NCI-H1092 (cell line): ENCODE results near the gene PRDM16.

Source experiments
- DNase-seq: peaks from one replicate; lab custom pipeline; 2025; lab: John Stamatoyannopoulos, UW

PRDM16 gene

GRCh38 chr1:3103967-3104677, 35.1 kb downstream of the PRDM16 start:
- DNase-seq, result no peak

- no peak for DNase-seq
Measured at GRCh38 chr1:3105167-3105863, 36.3 kb downstream of the PRDM16 start.

DNA sequence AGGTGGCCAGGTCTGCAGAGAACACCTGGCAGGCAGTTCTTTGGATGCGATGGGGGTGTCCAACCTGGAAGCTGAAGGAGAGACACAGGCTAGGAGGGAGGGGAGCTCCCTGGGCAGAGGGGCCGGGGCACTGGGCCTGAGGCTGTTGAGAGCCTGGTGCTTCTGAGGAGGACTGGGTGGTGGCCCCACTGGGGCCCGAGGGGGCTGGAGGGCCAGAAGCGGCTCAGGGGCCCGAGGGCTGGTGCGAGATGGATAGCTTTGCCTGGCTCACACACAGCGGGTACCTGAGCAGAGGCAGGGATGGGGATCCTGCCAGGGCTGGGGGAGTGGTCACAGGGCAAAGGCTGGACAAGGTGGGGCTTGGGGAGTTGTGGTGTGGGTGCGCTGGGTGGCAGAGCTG, 37.2 kb downstream of the PRDM16 start:
- DNase-seq, result no peak

DNA sequence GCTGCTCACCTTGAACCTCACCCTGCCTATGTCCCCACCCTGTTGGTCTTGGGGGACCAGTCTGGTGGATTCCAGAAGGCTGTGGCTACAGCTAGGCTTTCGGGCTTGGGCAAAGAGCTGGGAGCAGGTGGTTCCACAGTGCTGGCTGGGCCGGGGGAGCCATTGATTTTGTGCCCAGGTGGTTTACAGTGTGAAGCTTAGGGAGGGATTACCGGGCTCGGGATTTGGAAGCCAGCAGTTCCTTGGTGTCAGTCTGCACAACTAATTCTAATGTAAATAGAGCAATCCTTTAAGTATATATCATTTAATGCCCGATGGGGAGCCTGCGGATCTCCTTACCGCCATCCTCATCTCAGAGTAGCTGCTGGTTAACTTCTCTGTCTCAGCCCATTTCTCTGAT, 38.2 kb downstream of the PRDM16 start:
- DNase-seq, result no peak

DNA sequence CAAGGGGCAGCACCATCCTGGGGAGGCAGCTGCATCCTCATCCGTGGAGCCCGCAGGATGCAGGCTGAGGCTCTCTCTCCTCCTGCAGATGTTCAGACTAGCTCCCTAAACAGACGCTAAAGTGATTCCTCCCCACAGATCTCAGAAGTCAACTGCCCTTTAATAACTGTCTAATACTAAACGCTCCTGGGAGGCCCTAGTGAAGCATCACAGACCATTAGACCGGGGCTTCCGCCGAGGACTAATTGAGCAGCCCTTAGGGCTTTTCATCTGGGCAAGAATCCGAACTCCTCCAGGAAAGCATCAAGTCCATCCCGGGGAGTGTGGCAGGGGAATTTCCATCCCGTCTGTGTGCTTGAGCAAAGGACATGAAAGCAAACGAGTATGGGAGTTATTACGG, 40.4 kb downstream of the PRDM16 start:
- DNase-seq, result no peak

DNA sequence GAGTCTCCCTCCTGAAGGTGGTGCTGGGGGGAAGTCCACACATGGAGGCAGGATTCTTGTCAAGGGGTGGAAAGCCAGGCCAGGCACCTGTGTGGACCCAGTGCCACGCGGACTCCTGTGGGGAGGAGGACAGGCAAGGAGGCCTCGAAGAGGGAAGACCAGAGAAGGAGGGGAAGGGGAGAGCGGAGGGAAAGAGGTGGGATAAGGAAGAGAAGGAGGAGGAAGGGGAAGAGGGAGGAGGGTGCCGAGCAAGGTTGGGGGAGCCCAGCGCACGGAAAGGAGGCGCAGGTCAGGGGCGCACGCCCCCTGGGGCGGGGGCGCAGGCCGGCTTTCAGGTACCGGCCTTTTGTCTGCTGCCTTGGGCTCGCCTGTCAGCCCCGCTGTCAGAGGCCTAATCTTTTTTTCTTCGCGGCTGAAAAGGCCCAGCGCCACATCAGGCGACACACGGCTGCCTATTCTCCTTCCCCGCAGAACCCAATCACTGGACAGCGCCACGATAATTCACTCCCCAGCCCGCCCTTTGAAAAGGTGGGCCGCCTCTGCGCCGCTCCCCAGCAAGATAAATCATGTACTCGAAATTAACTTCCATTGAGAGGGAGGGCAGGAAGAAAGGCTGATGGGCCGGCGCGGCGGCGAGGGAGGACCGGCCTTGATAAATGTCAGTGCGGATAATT, 42.5 kb downstream of the PRDM16 start:
- DNase-seq, result no peak

- no peak for DNase-seq
Measured at GRCh38 chr1:3112526-3112925, 43.5 kb downstream of the PRDM16 start.

- no peak for DNase-seq
Measured at GRCh38 chr1:3113047-3113740, 44.2 kb downstream of the PRDM16 start.

DNA sequence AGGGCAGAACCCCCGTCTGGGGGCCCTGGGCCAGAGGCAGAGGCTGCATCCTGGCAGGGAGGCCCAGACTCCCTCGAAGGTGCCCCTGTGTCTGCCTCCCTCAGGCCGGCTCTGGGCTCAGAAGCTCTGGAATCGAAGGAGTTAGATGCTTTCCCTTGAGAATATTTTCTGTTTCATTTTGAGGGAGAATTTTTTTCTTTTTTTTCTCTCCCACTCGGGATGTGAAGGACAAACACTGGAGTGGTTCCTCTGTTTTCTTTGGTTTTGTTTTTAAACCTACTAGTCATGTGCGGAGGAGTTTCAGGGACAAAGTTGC, 44.7 kb downstream of the PRDM16 start:
- DNase-seq, result no peak

DNA sequence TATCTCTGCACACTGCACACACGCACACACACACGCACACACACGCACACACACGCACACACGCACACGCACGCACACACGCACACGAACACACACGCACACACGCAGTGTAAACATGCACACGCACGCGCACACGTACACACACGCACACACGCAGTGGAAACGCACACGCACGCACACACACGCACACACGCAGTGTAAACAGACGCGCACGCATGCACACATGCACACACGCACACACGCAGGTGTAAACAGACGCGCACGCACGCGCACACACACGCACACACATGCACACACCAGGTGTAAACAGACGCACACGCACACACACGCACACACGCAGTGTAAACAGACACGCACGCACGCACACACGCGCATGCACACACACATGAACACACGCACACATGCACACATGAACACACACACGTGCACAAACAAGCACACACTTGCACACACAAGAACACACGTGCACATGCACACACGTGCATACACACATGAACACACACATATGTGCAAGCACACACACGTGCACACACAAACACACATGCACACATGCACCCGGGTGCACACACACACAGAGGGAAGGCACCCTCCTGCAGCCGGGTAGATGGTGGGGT, 45.2 kb downstream of the PRDM16 start:
- DNase-seq, result no peak

DNA sequence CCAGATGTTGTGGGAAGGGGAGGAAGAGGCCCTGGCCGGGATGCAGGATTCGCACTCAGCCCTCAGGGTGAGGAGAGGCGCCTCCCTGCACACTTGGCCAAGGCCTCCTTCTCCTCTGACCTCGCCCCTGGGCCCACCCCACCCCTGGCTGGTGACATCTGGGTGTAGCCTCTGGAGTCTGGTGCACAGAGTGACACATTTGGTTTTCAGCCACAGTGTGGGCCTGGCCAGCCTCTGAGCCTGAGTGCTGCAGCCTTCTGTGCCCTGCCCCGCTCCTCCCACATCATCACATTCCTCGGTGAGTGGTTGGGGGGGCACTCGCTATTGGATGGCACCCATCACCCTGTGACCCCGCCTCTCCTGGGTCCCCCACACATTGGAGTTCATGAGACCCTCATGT, 45.8 kb downstream of the PRDM16 start:
- no peak for DNase-seq

- no peak for DNase-seq
Measured at GRCh38 chr1:3115275-3116149, 46.5 kb downstream of the PRDM16 start.

- no peak for DNase-seq
Measured at GRCh38 chr1:3116150-3116510, 47.1 kb downstream of the PRDM16 start.

DNA sequence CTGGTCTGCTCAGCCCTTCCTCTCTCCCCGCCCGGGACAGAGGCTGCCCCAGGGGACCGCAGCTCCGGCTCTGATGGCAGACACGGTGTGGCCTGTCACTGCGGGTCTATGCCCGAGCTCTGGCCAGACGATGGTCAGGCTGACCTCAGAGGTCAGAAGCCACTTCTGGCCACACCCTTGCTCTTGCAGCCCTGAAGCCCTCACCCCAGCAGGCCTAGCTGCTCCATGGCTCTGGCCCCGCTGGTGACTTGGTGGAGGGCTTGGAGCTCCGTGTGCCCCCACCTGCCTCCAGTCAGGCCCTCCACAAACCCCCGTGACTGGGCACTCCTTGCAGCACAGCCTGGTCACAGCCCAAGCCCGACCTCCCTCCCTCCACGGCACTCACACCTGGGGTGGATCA, 47.6 kb downstream of the PRDM16 start:
- DNase-seq, result no peak

GRCh38 chr1:3117879-3118278, 48.9 kb downstream of the PRDM16 start:
- DNase-seq, result no peak

DNA sequence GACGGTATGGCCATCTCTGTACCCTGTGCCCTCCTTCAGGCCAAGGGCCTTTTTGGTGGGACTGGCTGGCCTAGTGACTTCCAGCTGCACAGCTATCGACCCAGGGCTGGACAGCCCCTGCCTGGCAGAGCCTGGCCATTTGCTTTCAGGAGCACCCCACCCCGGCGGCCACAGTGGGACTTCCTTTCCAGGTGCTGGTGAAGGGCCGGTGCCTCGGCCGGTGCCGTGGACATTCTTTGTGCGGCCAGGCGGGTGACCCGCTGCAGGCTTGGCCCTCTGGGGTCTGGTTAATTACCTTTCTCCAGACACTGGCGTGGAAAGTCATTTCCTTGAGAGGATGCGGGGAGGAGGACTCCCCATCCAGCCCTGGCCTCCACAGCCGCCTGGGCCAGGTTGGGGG, 50.1 kb downstream of the PRDM16 start:
- no peak for DNase-seq

- DNase-seq, result no peak
Measured at GRCh38 chr1:3119725-3120124, 50.7 kb downstream of the PRDM16 start.

DNA sequence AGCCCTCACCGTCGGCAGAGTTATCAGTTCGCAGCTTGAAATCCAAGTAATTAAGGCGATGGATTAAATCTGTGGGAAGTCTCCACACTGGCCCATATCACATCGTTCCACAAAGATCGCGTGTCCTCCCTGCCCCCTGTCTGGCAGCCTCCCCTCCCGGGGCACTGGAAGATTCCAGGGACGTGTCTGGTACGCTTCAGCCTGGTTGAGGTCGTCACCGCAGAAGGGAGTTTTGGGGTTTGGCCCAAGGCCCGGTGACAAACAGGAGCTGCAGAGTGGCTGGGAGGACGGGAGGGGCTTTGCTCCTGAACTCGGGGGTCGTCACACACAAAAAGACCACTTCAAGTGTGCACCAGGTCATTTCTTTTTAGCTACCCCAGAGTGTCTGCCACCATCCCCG, 51.1 kb downstream of the PRDM16 start:
- DNase-seq, result no peak

GRCh38 chr1:3120994-3121393, 52.0 kb downstream of the PRDM16 start:
- no peak for DNase-seq

- no peak for DNase-seq
Measured at GRCh38 chr1:3121401-3122210, 52.6 kb downstream of the PRDM16 start.

DNA sequence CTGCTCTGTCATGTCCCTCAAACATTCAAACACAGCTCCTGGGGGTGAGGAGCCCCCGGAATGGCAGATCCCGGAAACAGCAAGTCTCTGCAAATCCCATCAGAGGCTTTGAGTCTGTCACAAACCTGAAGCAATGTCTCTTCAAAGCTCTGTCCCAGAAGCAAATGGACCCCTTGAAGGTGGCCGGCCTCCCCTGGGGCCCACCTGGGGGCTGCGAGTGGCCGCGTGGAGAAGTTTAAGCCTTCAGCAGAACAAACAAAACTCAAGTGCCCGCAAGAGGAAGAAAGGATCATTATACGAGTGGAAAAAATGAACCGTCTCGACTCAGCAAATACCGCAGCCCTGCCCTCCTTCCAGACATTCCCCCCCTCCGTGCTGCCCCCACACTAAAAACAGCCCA, 53.3 kb downstream of the PRDM16 start:
- DNase-seq, result no peak
